GM18505 (cell line): ENCODE data around the gene MBLAC1.

Experiments
- ATAC-seq: cut with Tn5 transposase; IDR thresholded peaks from one replicate; pipeline ENCODE4 v1.9.1; 2021; ENCODE audit not compliant: unreplicated experiment
- POLR2A ChIP-seq: IDR thresholded peaks from 4 replicates; pipeline ENCODE4 v1.6.1; 2011; ENCODE audit warnings: borderline replicate concordance; ENCODE audit not compliant: insufficient read depth, insufficient read length; ENCODE audit errors: extremely low read depth

MBLAC1 gene, protein sequence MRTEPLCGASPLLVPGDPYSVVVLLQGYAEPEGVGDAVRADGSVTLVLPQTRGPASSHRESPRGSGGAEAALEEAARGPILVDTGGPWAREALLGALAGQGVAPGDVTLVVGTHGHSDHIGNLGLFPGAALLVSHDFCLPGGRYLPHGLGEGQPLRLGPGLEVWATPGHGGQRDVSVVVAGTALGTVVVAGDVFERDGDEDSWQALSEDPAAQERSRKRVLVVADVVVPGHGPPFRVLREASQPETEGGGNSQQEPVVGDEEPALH

GRCh38 chr7:100126931-100127865 lies at the start of gene MBLAC1:
Gene MBLAC1, plus strand, starts transcription at chr7:100126967. Its CDS starts 429 bp downstream, at chr7:100127396.
- peak; percentile 63 for ATAC-seq
- peak; percentile 81 for TF ChIP-seq POLR2A

- no peak for TF ChIP-seq POLR2A
- ATAC-seq, result no peak
Measured at GRCh38 chr7:100077205-100077604, 49.6 kb upstream of the MBLAC1 start.

DNA sequence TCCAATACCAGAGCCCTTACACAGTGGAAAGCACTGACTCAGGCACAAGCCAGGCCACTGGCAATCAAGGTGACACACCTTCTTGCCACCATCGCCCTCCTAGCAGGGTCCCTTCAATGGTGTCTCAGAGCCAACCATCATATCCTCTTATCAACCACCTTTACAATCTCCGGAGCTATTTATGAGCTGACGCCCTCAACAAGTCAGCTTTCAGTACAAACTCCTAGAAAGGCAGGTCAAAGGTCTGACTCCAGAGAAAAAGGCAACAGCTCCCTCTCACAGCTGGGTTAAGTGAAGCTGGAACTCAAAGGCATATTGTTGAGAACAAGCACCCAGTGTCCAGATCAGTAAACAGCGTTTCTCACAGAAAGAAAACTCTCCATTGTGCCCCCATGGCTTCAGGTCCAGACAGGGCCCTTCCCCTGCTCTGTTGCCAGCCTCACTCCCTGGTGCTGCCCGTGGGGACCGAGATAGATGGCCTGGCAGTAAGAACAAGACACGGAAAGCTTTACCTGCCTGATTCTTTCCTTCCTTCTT lies 47.7 kb upstream of the MBLAC1 start:
- TF ChIP-seq POLR2A, result no peak
- no peak for ATAC-seq

GRCh38 chr7:100080907-100081534 lies 45.7 kb upstream of the MBLAC1 start:
- no peak for TF ChIP-seq POLR2A
- peak; percentile 6 for ATAC-seq

- peak; percentile 68 for ATAC-seq
- TF ChIP-seq POLR2A, result peak; percentile 83
Measured at GRCh38 chr7:100081535-100082102, 45.1 kb upstream of the MBLAC1 start, which contains the start of gene ZNF3. Gene ZNF3, minus strand, starts transcription at chr7:100081723. Its CDS starts 4,366 bp downstream, at chr7:100077357.

DNA sequence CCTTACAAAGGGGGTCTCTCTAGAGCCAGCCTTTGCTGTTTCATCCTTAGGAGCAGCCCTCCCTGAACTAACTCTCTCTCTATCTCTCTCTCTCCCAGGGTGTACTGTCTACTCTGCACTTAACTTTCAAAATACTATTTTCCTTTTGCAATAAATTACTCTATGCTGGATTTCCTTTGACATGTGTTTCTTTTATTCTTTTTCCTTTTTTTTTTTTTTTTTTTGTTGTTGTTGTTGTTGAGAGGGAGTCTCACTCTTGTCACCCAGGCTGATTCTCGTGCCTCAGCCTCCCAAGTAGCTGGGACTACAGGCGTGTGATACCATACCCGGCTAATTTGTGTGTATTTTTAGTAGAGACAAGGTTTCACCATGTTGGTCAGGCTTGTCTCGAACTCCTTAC lies 43.8 kb upstream of the MBLAC1 start:
- ATAC-seq, result no peak
- no peak for TF ChIP-seq POLR2A

GRCh38 chr7:100085515-100085914 lies 41.3 kb upstream of the MBLAC1 start:
- no peak for ATAC-seq
- TF ChIP-seq POLR2A, result no peak

- ATAC-seq, result no peak
- no peak for TF ChIP-seq POLR2A
Measured at GRCh38 chr7:100087055-100087750, 39.6 kb upstream of the MBLAC1 start.

DNA sequence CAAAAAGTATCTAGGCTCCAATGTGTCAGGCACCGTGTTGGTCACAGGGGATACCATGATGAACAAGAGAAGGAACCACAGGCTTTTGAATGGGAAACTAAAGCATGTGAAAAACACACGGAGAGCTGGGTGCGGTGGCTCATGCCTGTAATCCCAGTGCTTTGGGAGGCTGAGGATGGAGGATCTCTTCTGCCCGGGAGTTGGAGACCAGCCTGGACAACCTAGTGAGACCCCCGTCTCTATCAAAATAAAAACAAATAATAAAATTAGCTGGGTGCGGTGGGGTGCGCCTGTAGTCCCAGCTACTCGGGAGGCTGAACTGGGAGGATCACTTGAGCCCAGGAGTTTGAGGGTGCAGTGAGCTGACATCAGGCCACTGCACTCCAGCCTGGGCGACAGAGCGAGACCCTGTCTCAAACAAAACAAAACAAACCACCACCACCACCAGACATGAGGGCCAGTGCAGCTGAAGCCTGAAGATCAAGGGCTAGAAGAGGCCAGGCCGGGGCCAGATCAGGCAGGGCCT lies 38.6 kb upstream of the MBLAC1 start:
- no peak for TF ChIP-seq POLR2A
- ATAC-seq, result peak; percentile 22

DNA sequence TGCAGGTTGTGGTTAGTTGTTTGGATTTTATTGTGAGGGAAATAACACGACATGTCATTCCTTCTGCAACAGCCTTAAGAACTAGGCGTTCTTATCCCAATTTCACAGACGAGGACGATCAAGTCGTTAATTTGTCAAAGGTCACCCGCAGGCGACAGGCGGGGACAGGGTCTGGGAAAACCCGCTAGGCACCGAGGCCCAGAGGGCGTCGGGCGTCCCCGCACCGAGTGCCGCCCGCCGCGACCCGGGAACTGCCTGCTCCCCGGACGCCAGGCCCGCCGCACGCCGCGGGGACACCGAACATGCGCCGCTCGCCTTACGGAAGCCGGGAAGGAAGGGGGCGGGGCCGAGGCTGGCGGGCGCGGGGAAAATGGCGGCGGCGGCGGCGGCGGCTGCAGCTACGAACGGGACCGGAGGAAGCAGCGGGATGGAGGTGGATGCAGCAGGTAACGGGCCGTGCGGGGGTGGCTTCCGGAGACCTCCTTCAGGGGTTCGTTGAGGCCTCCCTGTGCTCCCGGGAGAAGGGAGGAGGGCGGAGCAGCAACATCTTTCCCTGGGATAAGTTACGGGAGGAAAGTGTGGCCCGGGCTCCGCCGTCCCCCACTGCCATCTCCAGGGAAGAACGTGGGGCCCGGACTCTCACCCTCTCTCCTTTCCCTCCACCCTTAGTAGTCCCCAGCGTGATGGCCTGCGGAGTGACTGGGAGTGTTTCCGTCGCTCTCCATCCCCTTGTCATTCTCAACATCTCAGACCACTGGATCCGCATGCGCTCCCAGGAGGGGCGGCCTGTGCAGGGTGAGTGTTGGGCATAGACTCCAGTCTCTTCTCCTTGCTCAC lies 37.9 kb upstream of the MBLAC1 start, which contains the start of gene COPS6:
Gene COPS6 (plus strand): TSS at position 349 of the 837 bp plus-strand sequence. CDS start 22 bp downstream, at position 371.
- peak; percentile 60 for ATAC-seq
- peak; percentile 95 for TF ChIP-seq POLR2A
